DMS114 treated with DMSO at 0.1 percent for 48 hours (cell line): ENCODE data around the gene AGO4.
"Not testable (repeated sequence)": the region's sequence is repeated elsewhere in the genome, so short reads cannot be mapped to it uniquely, and the experiment has no call there.

Source experiments
- DNase-seq: peaks from one replicate; lab custom pipeline; 2025; ENCODE audit not compliant: unreplicated experiment; lab: John Stamatoyannopoulos, UW

AGO4 gene

GRCh38 chr1:35863881-35864625, 56.2 kb downstream of the AGO4 start:
- no peak for DNase-seq

GRCh38 chr1:35864813-35865212, 57.0 kb downstream of the AGO4 start:
- no peak for DNase-seq

GRCh38 chr1:35866991-35867390, 59.2 kb downstream of the AGO4 start:
- DNase-seq = no peak

DNA sequence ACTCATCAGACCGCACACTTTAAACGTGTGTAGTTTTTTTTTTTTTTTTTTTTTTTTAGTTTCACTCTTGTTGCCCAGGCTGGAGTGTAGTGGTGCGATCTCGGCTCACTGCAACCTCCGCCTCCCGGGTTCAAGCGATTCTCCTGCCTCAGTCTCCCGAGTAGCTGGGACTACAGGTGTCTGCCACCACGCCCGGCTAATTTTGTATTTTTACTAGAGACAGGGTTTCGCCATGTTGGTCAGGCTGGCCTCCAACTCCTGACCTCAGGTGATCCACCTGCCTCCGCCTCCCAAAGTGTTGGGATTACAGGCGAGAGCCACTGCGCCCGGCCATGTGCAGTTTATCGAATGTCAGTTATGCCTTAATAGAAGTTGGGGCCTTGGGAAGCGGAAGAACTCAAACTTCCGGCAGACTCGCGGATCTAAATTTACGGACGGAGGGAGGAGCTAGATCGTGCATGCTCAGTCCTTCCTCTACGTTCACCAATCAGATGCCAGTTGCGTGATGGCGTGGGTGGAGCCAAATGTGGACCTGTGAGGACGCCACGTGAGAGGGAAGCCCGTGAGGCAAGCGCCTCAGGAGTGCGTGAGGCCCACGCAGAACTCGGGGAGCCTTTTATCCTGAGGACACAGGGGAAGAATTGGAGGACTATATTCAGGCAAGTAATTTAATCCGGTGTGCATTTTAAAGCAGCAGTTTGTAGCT, 61.6 kb downstream of the AGO4 start:
- DNase-seq = not testable (repeated sequence)

DNA sequence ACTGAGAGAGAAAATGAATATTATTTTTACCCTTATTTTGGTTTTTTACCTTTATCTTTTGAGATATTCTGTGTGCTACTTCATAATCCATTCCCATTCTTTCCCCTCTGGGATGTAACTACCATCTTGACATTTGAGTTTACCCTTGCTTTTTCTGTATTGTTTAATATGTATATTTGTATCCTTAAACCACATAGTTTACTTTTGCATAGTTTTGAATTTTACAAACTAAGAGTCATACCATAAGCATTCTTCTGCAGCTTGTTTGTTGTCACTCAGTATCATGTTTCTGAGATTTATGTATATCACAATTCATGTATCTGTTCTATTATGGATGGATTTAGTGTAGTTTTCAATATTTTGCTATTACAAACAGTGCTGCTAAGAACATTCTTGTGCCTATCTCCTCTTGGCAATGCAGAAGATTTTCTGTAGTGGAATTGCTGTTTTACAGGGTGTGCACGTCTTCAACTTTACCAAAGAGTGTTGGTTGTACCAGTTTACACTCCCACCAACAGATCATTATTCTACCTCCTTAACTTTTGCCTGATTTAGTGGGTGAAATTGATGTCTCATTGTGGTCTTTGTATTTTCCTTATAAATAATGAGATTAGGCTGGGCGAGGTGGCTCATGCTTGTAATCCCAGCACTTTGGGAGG, 63.0 kb downstream of the AGO4 start:
- no peak for DNase-seq

GRCh38 chr1:35873243-35873750, 65.5 kb downstream of the AGO4 start:
- no peak for DNase-seq

- not testable (repeated sequence) for DNase-seq
Observed at GRCh38 chr1:35874115-35874514, 66.3 kb downstream of the AGO4 start.

DNA sequence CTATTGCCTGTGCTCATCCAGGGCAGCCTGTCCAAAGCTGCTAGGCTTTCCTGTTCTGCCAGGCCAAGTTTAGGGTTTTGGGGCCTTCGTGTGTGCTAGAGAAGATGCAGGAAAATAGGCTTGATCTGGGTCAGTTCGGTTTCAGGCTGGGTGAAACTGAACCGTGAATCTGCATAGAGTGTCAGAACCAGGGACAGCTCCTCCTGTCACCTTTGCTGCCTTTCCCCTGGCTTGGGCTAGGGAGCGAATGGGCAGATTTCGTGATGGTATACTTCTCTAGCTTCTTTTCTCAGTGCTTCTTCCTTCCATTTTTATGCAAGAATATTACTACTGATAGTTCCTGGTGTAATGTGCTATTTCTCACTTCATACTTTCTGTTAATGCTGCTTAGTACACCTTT, 69.2 kb downstream of the AGO4 start:
- DNase-seq = no peak

DNA sequence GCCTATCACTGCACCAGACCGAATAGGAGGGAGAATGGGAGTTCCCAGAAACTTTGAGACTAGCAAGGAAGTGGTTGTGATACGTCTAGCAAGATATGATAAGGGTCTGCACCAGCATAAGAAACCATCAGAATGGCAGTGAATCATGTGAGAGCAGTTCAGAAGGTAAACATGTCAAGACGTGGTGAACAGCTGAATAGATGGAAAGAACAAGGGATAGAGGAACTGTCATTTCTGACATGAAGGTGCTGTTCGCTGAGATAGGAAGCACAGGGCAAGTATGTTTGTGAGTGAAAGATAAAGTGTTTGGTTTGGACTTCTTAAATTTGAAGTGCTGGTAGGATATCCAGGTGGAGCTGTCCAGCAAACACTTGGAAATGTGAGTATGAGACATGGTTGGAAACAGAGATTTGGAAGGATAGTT, 74.0 kb downstream of the AGO4 start:
- DNase-seq = no peak

GRCh38 chr1:35882586-35882944, 74.7 kb downstream of the AGO4 start:
- no peak for DNase-seq

DNA sequence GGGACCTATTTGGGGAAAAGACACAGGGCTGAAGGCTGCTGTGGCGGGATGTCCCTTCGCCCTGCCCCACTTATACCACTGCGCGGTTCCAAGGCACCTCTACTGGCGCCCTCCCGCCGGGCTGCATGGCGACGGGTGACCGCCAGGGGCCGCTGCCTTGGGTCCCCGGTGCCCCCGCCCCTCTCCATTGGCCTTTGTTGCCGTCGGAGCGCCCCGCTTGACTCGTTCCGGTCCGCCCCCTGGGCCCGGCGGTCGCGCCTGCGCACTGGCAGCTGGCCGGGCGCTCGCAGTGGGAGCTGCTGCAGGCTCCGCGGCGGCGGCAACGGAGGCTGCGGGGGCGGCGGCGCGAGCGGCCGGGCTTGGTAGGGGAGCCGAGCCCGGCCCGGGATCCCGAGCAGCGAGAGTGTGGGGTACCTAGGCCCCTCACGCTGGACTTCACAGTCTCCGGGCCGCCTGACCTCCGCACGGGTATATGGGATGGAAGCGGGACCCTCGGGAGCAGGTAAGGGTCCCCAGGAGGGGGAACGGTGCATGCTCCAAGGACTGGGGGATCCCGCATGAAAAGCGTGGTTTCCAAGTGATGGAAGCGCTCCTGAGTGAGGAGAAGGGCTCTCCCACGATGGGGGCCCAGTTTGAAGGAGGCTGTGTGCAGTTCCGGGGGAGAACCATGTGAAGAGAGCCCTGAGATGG, 75.3 kb downstream of the AGO4 start, which contains the start of gene AGO1:
Gene AGO1, plus strand, starts transcription at position 265 of the 690 bp plus-strand sequence. Its CDS starts 213 bp downstream, at position 478.
- DNase-seq = peak; percentile 84

DNA sequence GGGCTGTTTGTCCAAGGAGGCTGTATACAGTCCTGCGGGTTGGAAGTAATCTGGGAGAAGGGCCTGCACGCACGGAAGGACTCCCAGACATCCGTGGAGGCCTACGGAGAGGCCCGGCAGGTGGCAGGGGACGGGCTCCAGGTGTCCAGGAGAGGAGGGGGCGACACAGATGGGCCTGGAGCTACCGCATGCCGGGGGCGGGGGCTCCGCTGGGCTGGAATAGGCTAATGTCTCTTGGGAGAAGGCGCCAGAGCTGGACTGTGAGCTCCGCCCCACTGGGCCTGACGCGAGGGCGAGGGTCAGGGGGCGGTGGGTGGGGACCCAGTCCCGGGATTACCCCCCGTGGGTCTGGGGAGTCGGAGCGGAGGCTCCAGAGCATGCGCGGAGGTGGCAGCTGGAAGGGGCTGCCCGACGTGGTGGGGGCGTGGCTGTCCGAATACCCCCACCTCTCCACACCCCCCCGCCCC, 75.9 kb downstream of the AGO4 start:
- peak; percentile 16 for DNase-seq

DNA sequence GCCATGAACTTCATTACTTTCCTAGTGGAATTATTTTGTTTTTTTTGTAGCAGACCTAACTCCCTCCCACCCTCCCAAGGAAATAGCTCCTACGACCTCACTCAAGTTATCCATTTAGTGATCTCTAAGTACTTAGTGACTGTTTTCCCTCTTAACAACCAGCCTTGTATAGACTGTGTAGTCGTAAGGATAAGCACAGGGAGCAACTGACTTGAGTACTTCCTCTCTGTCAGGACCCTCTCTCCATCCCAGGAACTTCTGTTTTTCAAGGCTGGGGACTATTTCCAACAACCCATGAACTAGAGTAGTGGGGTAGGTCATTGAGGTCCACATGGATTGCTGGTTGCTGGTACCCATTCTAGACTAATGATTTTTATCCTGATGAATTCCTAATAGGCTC, 77.1 kb downstream of the AGO4 start:
- DNase-seq = no peak

GRCh38 chr1:35885961-35886558, 78.2 kb downstream of the AGO4 start:
- DNase-seq = no peak

DNA sequence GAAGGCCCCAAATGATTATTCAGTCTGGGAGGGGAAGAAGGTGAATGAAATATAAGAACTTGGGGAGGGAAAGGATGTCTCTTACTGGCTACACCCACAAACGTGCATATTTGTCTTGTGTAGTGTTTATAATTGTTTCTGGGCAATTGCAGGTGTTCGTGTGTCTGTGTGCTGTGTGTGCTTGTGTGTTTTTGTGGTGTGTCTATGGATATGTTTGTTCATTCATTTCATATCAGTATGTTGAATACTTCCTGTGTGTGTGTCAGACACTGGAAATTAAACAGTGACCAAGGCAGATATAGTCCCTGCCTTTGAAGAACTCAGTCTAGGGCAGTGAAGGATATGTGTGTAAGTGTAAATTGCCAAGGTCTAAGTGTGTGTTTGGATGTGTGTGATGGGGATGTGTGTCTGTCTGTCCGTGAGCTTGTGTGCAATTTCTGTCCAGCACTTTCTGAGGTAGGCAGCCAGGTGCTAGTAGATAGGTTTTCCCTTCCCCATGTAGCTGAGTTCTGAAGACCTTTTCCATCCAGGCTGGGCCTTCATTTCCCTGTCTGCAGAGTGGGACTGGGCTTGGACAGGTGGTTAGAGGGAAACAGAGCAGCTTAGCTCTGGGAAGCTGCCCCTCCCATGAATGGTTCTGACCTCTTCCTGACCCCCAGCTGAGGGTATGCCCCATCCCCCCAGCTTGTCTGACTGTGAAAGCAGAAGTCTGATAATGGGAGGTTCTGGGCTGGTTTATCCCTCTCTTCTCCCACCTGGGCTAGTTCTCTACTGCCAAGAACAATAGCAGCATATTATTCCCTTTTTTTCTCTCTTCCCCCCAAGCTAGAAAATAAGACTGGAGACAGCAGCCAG, 79.0 kb downstream of the AGO4 start:
- DNase-seq = no peak

- DNase-seq = no peak
Observed at GRCh38 chr1:35887508-35887907, 79.7 kb downstream of the AGO4 start.

DNA sequence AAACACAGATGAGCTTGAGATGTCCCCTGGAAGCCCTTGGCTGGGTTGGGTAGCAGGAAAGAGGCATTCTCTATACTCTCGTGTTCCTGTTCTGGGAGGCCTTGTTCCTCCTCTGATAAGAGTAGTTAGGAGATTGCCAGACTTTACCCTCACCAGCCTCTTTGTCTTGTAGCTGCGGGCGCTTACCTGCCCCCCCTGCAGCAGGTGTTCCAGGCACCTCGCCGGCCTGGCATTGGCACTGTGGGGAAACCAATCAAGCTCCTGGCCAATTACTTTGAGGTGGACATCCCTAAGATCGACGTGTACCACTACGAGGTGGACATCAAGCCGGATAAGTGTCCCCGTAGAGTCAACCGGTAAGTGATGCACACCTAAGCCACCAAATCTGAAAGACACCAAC, 80.4 kb downstream of the AGO4 start:
- DNase-seq = no peak

GRCh38 chr1:35888981-35889380, 81.2 kb downstream of the AGO4 start:
- not testable (repeated sequence) for DNase-seq

DNA sequence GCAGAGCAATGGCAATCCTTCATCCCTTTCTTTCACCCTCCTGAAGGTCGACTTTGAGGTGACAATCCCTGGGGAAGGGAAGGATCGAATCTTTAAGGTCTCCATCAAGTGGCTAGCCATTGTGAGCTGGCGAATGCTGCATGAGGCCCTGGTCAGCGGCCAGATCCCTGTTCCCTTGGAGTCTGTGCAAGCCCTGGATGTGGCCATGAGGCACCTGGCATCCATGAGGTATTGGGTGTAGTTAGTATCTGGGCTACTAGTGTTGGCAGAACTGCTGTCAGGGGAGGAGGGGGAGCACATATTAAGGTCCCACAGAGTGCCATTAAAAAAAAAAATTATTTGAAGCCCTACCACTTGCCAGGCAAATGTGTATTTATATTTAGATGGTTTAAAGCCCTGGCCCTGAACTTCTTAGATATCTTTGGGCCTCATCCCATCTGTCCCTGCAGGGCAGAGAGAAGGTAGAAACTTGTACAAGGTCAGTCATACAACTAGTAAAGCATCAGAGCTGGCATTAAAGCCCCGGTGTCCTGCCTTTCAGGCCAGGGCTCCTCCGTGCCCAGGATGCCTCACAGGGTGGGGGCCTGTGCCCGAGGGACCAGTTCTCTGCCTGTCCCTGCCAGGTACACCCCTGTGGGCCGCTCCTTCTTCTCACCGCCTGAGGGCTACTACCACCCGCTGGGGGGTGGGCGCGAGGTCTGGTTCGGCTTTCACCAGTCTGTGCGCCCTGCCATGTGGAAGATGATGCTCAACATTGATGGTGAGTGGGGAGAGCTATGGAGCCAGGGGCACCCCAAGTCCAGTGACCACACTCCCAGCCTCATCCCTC, 85.4 kb downstream of the AGO4 start:
- DNase-seq = no peak
